DND-41 (cell line): ENCODE results near the gene ABCG1.

Experiments used
- ATAC-seq: fragments of 200-7000 bp; cut with Tn5 transposase; 3 replicates; pipeline ENCODE4 v1.9.1; 2021; ENCODE audit warnings: low read depth; ENCODE audit not compliant: insufficient read depth
- DNase-seq: peaks from one replicate; pipeline ENCODE4 v3.0.0-alpha.2; 2020
- H2AFZ ChIP-seq: 2 replicates; pipeline ENCODE4 v1.6.0; 2012; ENCODE audit warnings: low read depth, low read length
- H3K27ac ChIP-seq: 2 replicates; pipeline ENCODE4 v1.5.1; 2012; ENCODE audit warnings: low read length, inconsistent platforms
- H3K27me3 ChIP-seq: fragments of 200-600 bp; sonication (generic); 2 replicates; pipeline ENCODE4 v1.6.0; 2012; ENCODE audit warnings: low read length, mild to moderate bottlenecking, inconsistent platforms; ENCODE audit not compliant: insufficient read depth, poor library complexity
- H3K36me3 ChIP-seq: 2 replicates; pipeline ENCODE4 v1.5.1; 2012; ENCODE audit warnings: low read length, inconsistent platforms; ENCODE audit not compliant: insufficient read depth
- H3K4me1 ChIP-seq: 2 replicates; pipeline ENCODE4 v1.5.1; 2012; ENCODE audit warnings: mild to moderate bottlenecking, low read length; ENCODE audit not compliant: insufficient read depth
- H3K4me2 ChIP-seq: 2 replicates; pipeline ENCODE4 v1.6.0; 2012; ENCODE audit warnings: mild to moderate bottlenecking, moderate library complexity, low read length, inconsistent platforms; ENCODE audit not compliant: insufficient read depth
- H3K4me3 ChIP-seq, 2 experiments: fragments of 200-600 bp in 1 of 2; shearing (Covaris generic) in 1 of 2; 2 replicates each; pipeline ENCODE4 v1.5.1; 2012 to 2016; ENCODE audit warnings: inconsistent platforms in 2 of 2, low read length in 2 of 2, mild to moderate bottlenecking in 2 of 2, low read depth in 1 of 2, moderate library complexity in 1 of 2
- H3K79me2 ChIP-seq: 2 replicates; pipeline ENCODE4 v1.6.0; 2012; ENCODE audit warnings: low read length, inconsistent platforms; ENCODE audit not compliant: insufficient read depth
- H3K9ac ChIP-seq: 2 replicates; pipeline ENCODE4 v1.6.0; 2012; ENCODE audit warnings: low read depth, mild to moderate bottlenecking, inconsistent platforms, low read length, moderate library complexity
- H3K9me3 ChIP-seq: 2 replicates; pipeline ENCODE4 v1.5.1; 2012; ENCODE audit warnings: low read length, moderate library complexity, mild to moderate bottlenecking, inconsistent platforms; ENCODE audit not compliant: insufficient read depth, severe bottlenecking
- H4K20me1 ChIP-seq: 2 replicates; pipeline ENCODE4 v1.6.0; 2012; ENCODE audit warnings: low read length; ENCODE audit not compliant: insufficient read depth
- EZH2 ChIP-seq: IDR thresholded peaks from 3 replicates; pipeline ENCODE4 v1.6.1; 2012; ENCODE audit warnings: borderline replicate concordance, low read depth, mild to moderate bottlenecking, moderate library complexity, low read length, inconsistent platforms; ENCODE audit not compliant: severe bottlenecking
- TF ChIP-seq, protein P1 (sequence below): IDR thresholded peaks from 2 replicates; pipeline ENCODE4 v1.5.1; 2012; ENCODE audit warnings: borderline replicate concordance, low read length, moderate library complexity, mild to moderate bottlenecking; ENCODE audit not compliant: poor library complexity, severe bottlenecking; ENCODE audit errors: extremely low read depth

ABCG1 gene

DNA sequence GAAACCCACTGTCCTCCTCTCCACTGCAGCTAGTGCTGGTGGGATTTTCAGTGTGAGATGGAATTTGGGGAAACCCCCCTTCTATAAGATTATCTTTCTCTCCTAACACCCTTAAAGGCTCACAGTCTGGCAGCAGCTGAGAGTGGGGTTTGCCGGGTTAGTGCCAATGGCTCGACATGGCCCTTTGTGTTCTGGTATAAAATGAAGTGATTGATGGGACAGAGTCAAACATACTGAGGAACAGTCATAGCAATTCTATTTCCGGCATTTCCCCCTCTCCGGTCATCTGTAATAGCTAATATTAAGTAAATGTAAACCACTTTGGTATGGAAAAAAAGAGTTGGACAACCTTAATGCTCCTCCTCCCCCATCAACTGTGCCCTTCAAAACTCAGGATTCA, 58.7 kb downstream of the ABCG1 start:
- Histone ChIP-seq H3K79me2 (no peaks in the 10 kb centered on the region), H3K36me3 (peaks cover 89% of the 10 kb centered on the region), H3K9me3 (no peaks in the 10 kb centered on the region), H2AFZ (no peak overlapping the region), H3K27ac (no peak overlapping the region), H4K20me1 (no peaks in the 10 kb centered on the region), H3K4me3 (no peak overlapping the region), H3K27me3 (no peaks in the 10 kb centered on the region), H3K4me2 (no peak overlapping the region), H3K4me1 (no peaks in the 10 kb centered on the region), H3K9ac (no peak overlapping the region)
- no peak for ATAC-seq
- no peak for DNase-seq
- no peak for TF ChIP-seq EZH2
- TF ChIP-seq, protein P1, sequence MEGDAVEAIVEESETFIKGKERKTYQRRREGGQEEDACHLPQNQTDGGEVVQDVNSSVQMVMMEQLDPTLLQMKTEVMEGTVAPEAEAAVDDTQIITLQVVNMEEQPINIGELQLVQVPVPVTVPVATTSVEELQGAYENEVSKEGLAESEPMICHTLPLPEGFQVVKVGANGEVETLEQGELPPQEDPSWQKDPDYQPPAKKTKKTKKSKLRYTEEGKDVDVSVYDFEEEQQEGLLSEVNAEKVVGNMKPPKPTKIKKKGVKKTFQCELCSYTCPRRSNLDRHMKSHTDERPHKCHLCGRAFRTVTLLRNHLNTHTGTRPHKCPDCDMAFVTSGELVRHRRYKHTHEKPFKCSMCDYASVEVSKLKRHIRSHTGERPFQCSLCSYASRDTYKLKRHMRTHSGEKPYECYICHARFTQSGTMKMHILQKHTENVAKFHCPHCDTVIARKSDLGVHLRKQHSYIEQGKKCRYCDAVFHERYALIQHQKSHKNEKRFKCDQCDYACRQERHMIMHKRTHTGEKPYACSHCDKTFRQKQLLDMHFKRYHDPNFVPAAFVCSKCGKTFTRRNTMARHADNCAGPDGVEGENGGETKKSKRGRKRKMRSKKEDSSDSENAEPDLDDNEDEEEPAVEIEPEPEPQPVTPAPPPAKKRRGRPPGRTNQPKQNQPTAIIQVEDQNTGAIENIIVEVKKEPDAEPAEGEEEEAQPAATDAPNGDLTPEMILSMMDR: no peak

- no peak overlapping the region for H3K27ac ChIP-seq
- H3K9ac ChIP-seq: no peak overlapping the region
- H3K4me2 ChIP-seq: no peak overlapping the region
- no peak overlapping the region for H3K4me3 ChIP-seq
- no peaks in the 10 kb centered on the region for H3K4me1 ChIP-seq
- DNase-seq (no peak), ATAC-seq (no peak)
- TF ChIP-seq, protein P1: no peak
- TF ChIP-seq EZH2: no peak
- peaks cover 83% of the 10 kb centered on the region for H3K36me3 ChIP-seq
- no peaks in the 10 kb centered on the region for H3K27me3 ChIP-seq
- no peak overlapping the region for H2AFZ ChIP-seq
- no peaks in the 10 kb centered on the region for H3K9me3 ChIP-seq
- H4K20me1 ChIP-seq: no peaks in the 10 kb centered on the region
- H3K79me2 ChIP-seq: no peaks in the 10 kb centered on the region
Measured at GRCh38 chr21:42278451-42279149, 59.7 kb downstream of the ABCG1 start.

GRCh38 chr21:42279341-42279871, 60.5 kb downstream of the ABCG1 start:
- DNase-seq (no peak), ATAC-seq (no peak)
- H3K9ac ChIP-seq: no peak overlapping the region
- no peaks in the 10 kb centered on the region for H4K20me1 ChIP-seq
- H3K27ac ChIP-seq: 0 out of 2 replicates have a peak overlapping the region, but pooled peaks have one; percentile 23
- H3K79me2 ChIP-seq: no peaks in the 10 kb centered on the region
- H3K4me3 ChIP-seq: no peak overlapping the region
- no peaks in the 10 kb centered on the region for H3K27me3 ChIP-seq
- H3K36me3 ChIP-seq: peaks cover 79% of the 10 kb centered on the region
- no peak overlapping the region for H2AFZ ChIP-seq
- H3K9me3 ChIP-seq: no peaks in the 10 kb centered on the region
- TF ChIP-seq, protein P1: no peak
- no peak for TF ChIP-seq EZH2
- H3K4me1 ChIP-seq: no peaks in the 10 kb centered on the region
- no peak overlapping the region for H3K4me2 ChIP-seq
